HepG2 (cell line): ENCODE results near the gene ASGR1. TPM values are rescaled to one million over a fixed set of nuclear protein-coding genes. Genes with fewer than 3 reads are reported as not detected.

Source experiments
- ATAC-seq: fragments of 200-7000 bp; cut with Tn5 transposase; 3 replicates; pipeline ENCODE4 v1.9.1; 2020; ENCODE audit warnings: mild to moderate bottlenecking, moderate library complexity
- BruUV-seq: library from RNA; stranded (reverse); fragments of 400-500 nt; replicated peaks from 2 replicates; lab custom pipeline; 2021; lab: Mats Ljungman, UMichigan
- CTCF ChIA-PET: fragments of 300-600 bp; formaldehyde crosslinking; extraction: SDS; loops from one replicate; lab custom pipeline; 2021; ENCODE audit warnings: low total read pairs, inconsistent platforms, low intra/inter-chr PET ratio; lab: Yijun Ruan, JAX
- POLR2A ChIA-PET: fragments of 350-600 bp; sonication (Branson Sonifier 250); formaldehyde crosslinking; loops from one replicate; lab custom pipeline; 2020; ENCODE audit warnings: antibody characterized with exemption, inconsistent platforms; lab: Yijun Ruan, JAX
- DNase-seq: peaks from one replicate; pipeline ENCODE4 v3.0.0-alpha.2; 2015; ENCODE audit warnings: low spot score
- FAIRE-seq: peaks from 3 replicates; lab custom pipeline; 2011; peaks lifted over from hg19 to GRCh38; lab: Jason Lieb, UNC
- H2AFZ ChIP-seq: one replicate; pipeline ENCODE4 v1.6.1; 2011; ENCODE audit warnings: low read length, inconsistent platforms
- H3K27ac ChIP-seq: fragments of 300-600 bp; 3 replicates; pipeline ENCODE4 v1.8.0; 2011; ENCODE audit warnings: mixed run types, mild to moderate bottlenecking, mixed read lengths, low read length, inconsistent platforms; ENCODE audit not compliant: insufficient read depth; ENCODE audit errors: extremely low read length
- H3K27me3 ChIP-seq, 2 experiments: fragments of 200-600 bp in 1 of 2; 2 replicates in 1 of 2; 3 replicates in 1 of 2; pipeline versions ENCODE4 v1.6.0 to v1.8.0; 2011; ENCODE audit warnings: low read length in 2 of 2, mild to moderate bottlenecking in 2 of 2, moderate library complexity in 2 of 2, inconsistent platforms in 1 of 2; ENCODE audit not compliant: insufficient read depth in 2 of 2, control insufficient read depth in 1 of 2
- H3K36me3 ChIP-seq, 2 experiments: fragments of 200-600 bp in 1 of 2; replicated peaks in 1 of 2; 2 replicates in 1 of 2; 3 replicates in 1 of 2; pipeline versions ENCODE4 v1.5.1 to v1.8.0; 2011; ENCODE audit warnings: low read length in 2 of 2, inconsistent platforms in 1 of 2; ENCODE audit not compliant: insufficient read depth in 2 of 2, control insufficient read depth in 1 of 2
- H3K4me1 ChIP-seq: 2 replicates; pipeline ENCODE4 v1.5.1; 2012; ENCODE audit warnings: low read length, inconsistent platforms; ENCODE audit not compliant: insufficient read depth
- H3K4me2 ChIP-seq: 2 replicates; pipeline ENCODE4 v1.6.0; 2011; ENCODE audit warnings: low read depth, low read length, inconsistent platforms
- H3K4me3 ChIP-seq, 3 experiments: fragments of 200-600 bp in 1 of 3; sonication (generic), shearing (Covaris generic) in 1 of 3; replicated peaks in 1 of 3; 2 replicates each; pipeline ENCODE4 v1.5.1; 2011 to 2016; ENCODE audit warnings: low read length in 3 of 3, inconsistent platforms in 2 of 3, low read depth in 2 of 3, mild to moderate bottlenecking in 2 of 3, control low read depth in 1 of 3, mixed read lengths in 1 of 3; ENCODE audit not compliant: insufficient read depth in 1 of 3
- H3K79me2 ChIP-seq: one replicate; pipeline ENCODE4 v1.6.1; 2011; ENCODE audit warnings: low read length, inconsistent platforms; ENCODE audit not compliant: insufficient read depth
- H3K9ac ChIP-seq: 2 replicates; pipeline ENCODE4 v1.6.0; 2011; ENCODE audit warnings: mild to moderate bottlenecking, low read depth, low read length, inconsistent platforms; ENCODE audit not compliant: insufficient read depth
- H3K9me3 ChIP-seq: 2 replicates; pipeline ENCODE4 v1.5.1; 2012; ENCODE audit warnings: mild to moderate bottlenecking, low read length
- H4K20me1 ChIP-seq: 2 replicates; pipeline ENCODE4 v1.6.0; 2011; ENCODE audit warnings: inconsistent platforms, mild to moderate bottlenecking, low read length, moderate library complexity; ENCODE audit not compliant: insufficient read depth
- ATF5 ChIP-seq: sonication (generic); formaldehyde crosslinking; IDR thresholded peaks from 2 replicates; pipeline ENCODE4 v1.4.0; 2020; ENCODE audit warnings: mild to moderate bottlenecking, low read depth, missing genetic modification reagents
- BCLAF1 ChIP-seq: fragments of 450-650 bp; IDR thresholded peaks from 2 replicates; pipeline ENCODE4 v1.6.1; 2017; ENCODE audit warnings: mild to moderate bottlenecking
- CBX2 ChIP-seq, 2 experiments: fragments of 200-600 bp in 1 of 2; sonication (generic); formaldehyde crosslinking in 1 of 2; IDR thresholded peaks; 2 replicates each; pipeline versions ENCODE4 v1.7.0 to v1.8.1; 2018 to 2022; ENCODE audit warnings: low read depth in 2 of 2, low read length in 1 of 2, mild to moderate bottlenecking in 1 of 2, missing genetic modification reagents in 1 of 2
- HOXA7 ChIP-seq: sonication (generic); formaldehyde crosslinking; IDR thresholded peaks from 2 replicates; pipeline ENCODE4 v1.8.1; 2022; ENCODE audit warnings: mild to moderate bottlenecking, missing genetic modification reagents, moderate library complexity
- NFYC ChIP-seq: IDR thresholded peaks from 2 replicates; pipeline ENCODE4 v1.6.1; 2016; ENCODE audit warnings: missing genetic modification reagents, missing compliant biosample characterization
- POGK ChIP-seq: sonication (generic); formaldehyde crosslinking; conservative IDR thresholded peaks from 2 replicates; pipeline ENCODE4 v1.8.0; 2022; ENCODE audit warnings: mild to moderate bottlenecking, moderate library complexity, missing genetic modification reagents
- SMYD3 ChIP-seq: sonication (generic); formaldehyde crosslinking; IDR thresholded peaks from 2 replicates; pipeline ENCODE4 v1.8.1; 2023; ENCODE audit warnings: mild to moderate bottlenecking, missing genetic modification reagents
- TGIF2 ChIP-seq: IDR thresholded peaks from 2 replicates; pipeline ENCODE4 v1.6.1; 2016; ENCODE audit warnings: control low read depth, missing compliant biosample characterization
- XBP1 ChIP-seq: sonication (generic); formaldehyde crosslinking; IDR thresholded peaks from 2 replicates; pipeline ENCODE4 v1.5.0; 2020; ENCODE audit warnings: missing genetic modification reagents
- ZFAT ChIP-seq: sonication (generic); formaldehyde crosslinking; conservative IDR thresholded peaks from 2 replicates; pipeline ENCODE4 v1.8.1; 2023; ENCODE audit warnings: missing genetic modification reagents, inconsistent platforms
- ZNF24 ChIP-seq: fragments of 450-650 bp; IDR thresholded peaks from 2 replicates; pipeline ENCODE4 v1.6.1; 2017; ENCODE audit warnings: antibody characterized with exemption, mild to moderate bottlenecking
- ZNF563 ChIP-seq: sonication (generic); formaldehyde crosslinking; IDR thresholded peaks from 2 replicates; pipeline ENCODE4 v1.8.0; 2022; ENCODE audit warnings: mild to moderate bottlenecking, moderate library complexity, missing genetic modification reagents
- WGBS: methylation state at CpG from one replicate; pipeline ENCODE4 v1.1.6; 2017; ENCODE audit warnings: low lambda C conversion rate; 5-methylcytosine and 5-hydroxymethylcytosine counted together
- in situ Hi-C: cut with HindIII; loops from 2 replicates; pipeline ENCODE4 v1.10.0; 2017; ENCODE audit warnings: low pct_unique_long_range_greater_than_20kb; ENCODE audit not compliant: extremely low pct_ligation_motif_present
- intact Hi-C: fragments of 100-400 bp; cut with micrococcal nuclease; formaldehyde crosslinking; loops from one replicate; pipeline ENCODE4 v1.10.0; 2022; ENCODE audit not compliant: unreplicated experiment
- polyA plus RNA-seq, 8 experiments: library from polyadenylated mRNA; depleted of rRNA in 3 of 8; stranded (reverse) in 7 of 8; unstranded in 1 of 8; fragments of >200 nt; fragmentation: Illumina TruSeq in 4 of 8; extraction: Trizol in 4 of 8; gene quantifications; 2 replicates each; pipeline versions ENCODE4 v1.2.1 to v1.2.3, GENCODE V29; 2011 to 2016; ENCODE audit warnings: low read depth in 4 of 8, missing spikeins in 1 of 8, mixed read lengths in 1 of 8; ENCODE audit not compliant: insufficient read depth in 1 of 8
- total RNA-seq, 5 experiments: library from RNA; depleted of rRNA; stranded (reverse); fragments of >200 nt; fragmentation: Illumina TruSeq; extraction: Trizol; gene quantifications; 2 replicates each; pipeline ENCODE4 v1.2.3, GENCODE V29; 2016; ENCODE audit warnings: low read depth in 1 of 5
- TF ChIP-seq, protein P1 (sequence below): sonication (generic); formaldehyde crosslinking; IDR thresholded peaks from 2 replicates; pipeline ENCODE4 v1.8.0; 2023; ENCODE audit warnings: mild to moderate bottlenecking, missing genetic modification reagents
- TF ChIP-seq, protein P2 (sequence below): sonication (generic); formaldehyde crosslinking; IDR thresholded peaks from 2 replicates; pipeline ENCODE4 v1.9.0; 2021; ENCODE audit warnings: missing genetic modification reagents, borderline replicate concordance

ASGR1 gene
- total and polyA plus RNA-seq, 2 of the 13 experiments (the other 11 are each of a cell fraction or from before 2014, with no cell fraction given), result 353 to 796 TPM

GRCh38 chr17:7219812-7220592 is 40.8 kb upstream of the ASGR1 start, which contains the start of the genes ACADVL and DLG4:
Gene ACADVL, plus strand, starts transcription at chr17:7219938. Its CDS starts 47 bp downstream, at chr17:7219985.
Gene DLG4, minus strand, starts transcription at chr17:7219836.
- Histone ChIP-seq H4K20me1 (peaks cover 10% of the 10 kb centered on the region; the same call in 1 of the 2 replicates), H3K9ac (peak within 1 kb of the TSS; percentile 90), H3K9me3 (no peaks in the 10 kb centered on the region), H3K27ac (peak within 1 kb of the TSS; percentile 96), H3K4me1 (peaks cover 62% of the 10 kb centered on the region), H3K4me3 (peak within 1 kb of the TSS; percentile 73 to 93 (median 90)), H3K79me2 (peaks cover 14% of the 10 kb centered on the region), H3K27me3 (peaks cover 0 to 4% of the 10 kb centered on the region in 2 experiments; a peak in 2 of 5 replicates), H3K4me2 (peak within 1 kb of the TSS; percentile 99), H2AFZ (peak within 1 kb of the TSS; percentile 68), H3K36me3 (peaks cover 8 to 39% of the 10 kb centered on the region in 2 experiments; a peak in 4 of 5 replicates)
- DNase-seq (peak; percentile 75), FAIRE-seq (peak; percentile 77), ATAC-seq (peak; percentile 85)
- ChIA-PET POLR2A (interaction anchor here (0.8 to 6.8 kb wide), 23 partner anchors 10 to 184 kb away, joined by 3 to 140 read pairs (median 8); partner anchors contain the start of genes ASGR1, ASGR2, CTDNEP1 and DVL2), CTCF (interaction anchor here (0.6 kb wide), 1 partner anchor 76 kb away, joined by 4 read pairs; no protein-coding TSS in a partner anchor)
- intact Hi-C loops (no loop called here), in situ Hi-C loops (loop anchor here (5.0 kb wide), 1 partner anchor 43 kb away; the partner anchor contains the start of gene ASGR1)
- WGBS, result no CpG with 5 or more reads among the region's 63 CpGs
- TSS peak; percentile 56 for BruUV-seq
- TF ChIP-seq NFYC (CRISPR knock-in tag) (no peak), HOXA7 (CRISPR knock-in tag) (no peak), TGIF2 (CRISPR knock-in tag) (no peak), ZNF563 (CRISPR knock-in tag) (no peak), ZNF24 (no peak), SMYD3 (CRISPR knock-in tag) (no peak; the same call in 1 of the 2 replicates), ATF5 (CRISPR knock-in tag) (no peak), XBP1 (CRISPR knock-in tag) (no peak), BCLAF1 (no peak), ZFAT (CRISPR knock-in tag) (no peak), POGK (peak; percentile 84), CBX2 (IDR thresholded peaks at IDR 0.05; ENCODE audit: low read depth, low read length) (no peak), CBX2 (CRISPR knock-in tag; IDR thresholded peaks at IDR 0.05; ENCODE audit: low read depth) (no peak)
- TF ChIP-seq, protein P1, sequence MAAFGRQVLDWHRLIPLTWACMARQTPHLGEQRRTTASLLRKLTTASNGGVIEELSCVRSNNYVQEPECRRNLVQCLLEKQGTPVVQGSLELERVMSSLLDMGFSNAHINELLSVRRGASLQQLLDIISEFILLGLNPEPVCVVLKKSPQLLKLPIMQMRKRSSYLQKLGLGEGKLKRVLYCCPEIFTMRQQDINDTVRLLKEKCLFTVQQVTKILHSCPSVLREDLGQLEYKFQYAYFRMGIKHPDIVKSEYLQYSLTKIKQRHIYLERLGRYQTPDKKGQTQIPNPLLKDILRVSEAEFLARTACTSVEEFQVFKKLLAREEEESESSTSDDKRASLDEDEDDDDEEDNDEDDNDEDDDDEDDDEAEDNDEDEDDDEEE (CRISPR knock-in tag), result no peak
- TF ChIP-seq, protein P2, sequence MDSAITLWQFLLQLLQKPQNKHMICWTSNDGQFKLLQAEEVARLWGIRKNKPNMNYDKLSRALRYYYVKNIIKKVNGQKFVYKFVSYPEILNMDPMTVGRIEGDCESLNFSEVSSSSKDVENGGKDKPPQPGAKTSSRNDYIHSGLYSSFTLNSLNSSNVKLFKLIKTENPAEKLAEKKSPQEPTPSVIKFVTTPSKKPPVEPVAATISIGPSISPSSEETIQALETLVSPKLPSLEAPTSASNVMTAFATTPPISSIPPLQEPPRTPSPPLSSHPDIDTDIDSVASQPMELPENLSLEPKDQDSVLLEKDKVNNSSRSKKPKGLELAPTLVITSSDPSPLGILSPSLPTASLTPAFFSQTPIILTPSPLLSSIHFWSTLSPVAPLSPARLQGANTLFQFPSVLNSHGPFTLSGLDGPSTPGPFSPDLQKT (CRISPR knock-in tag), result no peak
